ENCODE results near the gene GMPPA. TPM values are rescaled to one million over a fixed set of nuclear protein-coding genes. Genes with fewer than 3 reads are reported as not detected.

Gene GMPPA
- total and polyA plus RNA-seq, 9 of the 15 experiments (the other 6 are each of a cell fraction or from before 2014, with no cell fraction given) = 7.0 to 101 (median 66.7) TPM

GRCh38 chr2:219551441-219552381 is 53.0 kb downstream of the GMPPA start (continued):
- TF ChIP-seq ZNF518B (CRISPR knock-in tag; IDR thresholded peaks at IDR 0.05) (no peak), NR2C2 (CRISPR knock-in tag; IDR thresholded peaks at IDR 0.05) (no peak), NR2C2 (tag; IDR thresholded peaks at IDR 0.05) (no peak), ZNF644 (tag; IDR thresholded peaks at IDR 0.05; ENCODE audit: low read depth) (no peak), KAT7 (CRISPR knock-in tag; IDR thresholded peaks at IDR 0.05; ENCODE audit: borderline replicate concordance) (no peak), KLF10 (CRISPR knock-in tag; IDR thresholded peaks at IDR 0.05) (no peak), ZNF347 (CRISPR knock-in tag; IDR thresholded peaks at IDR 0.05; ENCODE audit: low read depth) (no peak), SNAPC5 (CRISPR knock-in tag; IDR thresholded peaks at IDR 0.05) (no peak), MTA1 (IDR thresholded peaks at IDR 0.05; ENCODE audit: borderline replicate concordance) (no peak), ADNP (tag; IDR thresholded peaks at IDR 0.05) (no peak), SMARCE1 (IDR thresholded peaks at IDR 0.05) (no peak), ZNF217 (CRISPR knock-in tag; IDR thresholded peaks at IDR 0.05) (no peak), PCBP2 (IDR thresholded peaks at IDR 0.05; ENCODE audit: low read depth, low read length, poor library complexity, severe bottlenecking) (no peak), ESRRB (CRISPR knock-in tag; IDR thresholded peaks at IDR 0.05; ENCODE audit: borderline replicate concordance) (no peak), ZNF449 (CRISPR knock-in tag; IDR thresholded peaks at IDR 0.05) (no peak), MAFG (tag; conservative IDR thresholded peaks at IDR 0.05) (no peak), PTRF (tag; IDR thresholded peaks at IDR 0.05) (no peak), ZNF212 (CRISPR knock-in tag; IDR thresholded peaks at IDR 0.05) (no peak), MTA3 (IDR thresholded peaks at IDR 0.05; ENCODE audit: borderline replicate concordance) (0 out of 2 replicates have a peak, but pooled peaks have one; percentile 7), MNT (conservative IDR thresholded peaks at IDR 0.05) (peak; percentile 45 to 62; a peak in 2 of 4 replicates)

Measured in K562 (cell line).